Left lung (tissue), 10 donors: Measurements from ENCODE around the gene FLT3LG. TPM values are rescaled to one million over a fixed set of nuclear protein-coding genes. Genes with fewer than 3 reads are reported as not detected.

ENCODE experiments used
- ATAC-seq: fragments of 200-7000 bp; cut with Tn5 transposase; one replicate; pipeline ENCODE4 v1.9.1; 2020; ENCODE audit warnings: moderate library complexity
- DNase-seq, 4 donors: peaks; one replicate each; pipeline ENCODE4 v3.0.0-alpha.2; 2013 to 2020
- H3K27ac ChIP-seq, 2 donors: fragments of 200-600 bp; sonication (generic) in 1 of 2; one replicate each; pipeline versions ENCODE4 v1.5.0 to v1.8.0; 2020 to 2021
- H3K27me3 ChIP-seq, 2 donors: fragments of 200-600 bp; sonication (generic) in 1 of 2; one replicate each; pipeline versions ENCODE4 v1.5.0 to v1.8.0; 2020 to 2021
- H3K36me3 ChIP-seq, 2 donors: fragments of 200-600 bp; sonication (generic) in 1 of 2; one replicate each; pipeline versions ENCODE4 v1.5.0 to v1.8.0; 2020 to 2021
- H3K4me1 ChIP-seq, 2 donors: fragments of 200-600 bp; one replicate each; pipeline ENCODE4 v1.8.0; 2021
- H3K4me3 ChIP-seq, 2 donors: fragments of 200-600 bp; sonication (generic) in 1 of 2; one replicate each; pipeline versions ENCODE4 v1.5.0 to v1.8.0; 2020 to 2021; ENCODE audit warnings: mild to moderate bottlenecking in 1 of 2
- H3K9me3 ChIP-seq, 2 donors: fragments of 200-600 bp; sonication (generic) in 1 of 2; one replicate each; pipeline versions ENCODE4 v1.5.0 to v1.8.0; 2020 to 2021
- CTCF ChIP-seq, 2 donors: fragments of 200-600 bp; sonication (generic) in 1 of 2; IDR thresholded peaks; one replicate each; pipeline versions ENCODE4 v1.5.0 to v1.8.0; 2021; ENCODE audit warnings: antibody characterized with exemption in 2 of 2
- intact Hi-C, 2 donors: fragments of 100-400 bp; cut with DNase I; formaldehyde crosslinking; loops; one replicate each; pipeline versions ENCODE4 v1.11.2 to v1.14.2; 2022
- polyA plus RNA-seq, 6 donors: library from polyadenylated mRNA; unstranded; fragments of 120-200 nt; gene quantifications; one replicate each; pipeline ENCODE4 v1.2.1, GENCODE V29; 2013; ENCODE audit not compliant: insufficient read length in 6 of 6
- total RNA-seq, 2 donors: library from RNA; stranded (reverse); fragmentation: NEBNext Ultra II Directional; extraction: Animal tissue kit (Norgen Biotek cat#: 25700); gene quantifications; one replicate each; pipeline ENCODE4 v1.2.1, GENCODE V29; 2021
- donor health status: DM: no; HTN: yes; CAD: no.
- donor health status: DM: no; HTN: no; CAD: no.

The FLT3LG gene
- total and polyA plus RNA-seq, 8 donors = 6.7 to 10.1 (median 7.4) TPM

- Histone ChIP-seq H3K4me1 (peaks cover 19 to 40% of the 10 kb centered on the region in 2 donors), H3K36me3 (peaks cover 0 to 38% of the 10 kb centered on the region in 2 donors), H3K4me3 (no peak overlapping the region), H3K27me3 (no peaks in the 10 kb centered on the region), H3K9me3 (no peaks in the 10 kb centered on the region), H3K27ac (no peak overlapping the region)
- intact Hi-C loops = no loop called here
- ATAC-seq (no peak), DNase-seq (no peak)
- no peak for TF ChIP-seq CTCF (IDR thresholded peaks at IDR 0.05)
Observed at GRCh38 chr19:49486232-49486631, 12.2 kb downstream of the FLT3LG start.

GRCh38 chr19:49486710-49487276, 12.8 kb downstream of the FLT3LG start:
- peak overlapping the region in 1 of 2 donors; percentile 96 for H3K4me3 ChIP-seq
- intact Hi-C loops = no loop called here
- ATAC-seq = no peak
- H3K9me3 ChIP-seq = no peaks in the 10 kb centered on the region
- H3K36me3 ChIP-seq = peaks cover 0 to 44% of the 10 kb centered on the region in 2 donors
- no peaks in the 10 kb centered on the region for H3K27me3 ChIP-seq
- no peak for TF ChIP-seq CTCF (IDR thresholded peaks at IDR 0.05)
- peaks cover 19 to 40% of the 10 kb centered on the region in 2 donors for H3K4me1 ChIP-seq
- no peak for DNase-seq
- peak overlapping the region; percentile 71 to 93 for H3K27ac ChIP-seq

DNA sequence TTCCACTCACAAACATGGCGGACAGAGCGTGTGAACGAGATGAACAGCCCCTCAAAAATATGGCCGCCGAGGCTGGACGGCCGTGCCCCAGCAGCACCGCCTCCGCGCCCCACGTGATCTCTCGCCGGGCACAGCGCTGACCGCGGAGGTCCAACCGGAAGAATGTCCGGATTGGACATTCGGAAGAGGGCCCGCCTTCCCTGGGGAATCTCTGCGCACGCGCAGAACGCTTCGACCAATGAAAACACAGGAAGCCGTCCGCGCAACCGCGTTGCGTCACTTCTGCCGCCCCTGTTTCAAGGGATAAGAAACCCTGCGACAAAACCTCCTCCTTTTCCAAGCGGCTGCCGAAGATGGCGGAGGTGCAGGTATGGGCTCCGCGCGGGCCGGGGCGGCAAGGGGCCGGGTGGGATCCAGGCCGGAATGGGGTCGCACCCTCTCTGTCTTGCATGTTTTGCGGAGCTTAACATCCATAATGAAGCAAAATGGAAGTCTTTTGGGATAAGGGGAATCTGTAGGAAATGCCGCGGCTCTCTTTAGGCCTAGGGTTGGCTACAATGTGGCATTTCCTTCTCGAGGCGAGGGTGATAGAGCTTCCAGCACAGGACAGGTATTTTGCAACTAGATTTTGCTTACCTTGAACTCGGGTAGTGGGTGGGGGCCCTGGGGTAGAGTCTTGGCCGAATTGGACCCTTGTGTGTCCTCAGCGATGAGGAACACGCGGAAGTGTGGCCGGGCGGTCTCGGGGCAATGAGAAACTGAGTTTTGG, 13.4 kb downstream of the FLT3LG start, which contains the start of gene RPL13A:
TSS of gene RPL13A (plus strand) at position 332 of the 769 bp plus-strand sequence. CDS start at position 354, 22 bp downstream.
- TF ChIP-seq CTCF (IDR thresholded peaks at IDR 0.05) = no peak
- Histone ChIP-seq H3K9me3 (no peaks in the 10 kb centered on the region), H3K4me1 (peaks cover 19 to 40% of the 10 kb centered on the region in 2 donors), H3K27me3 (no peaks in the 10 kb centered on the region), H3K4me3 (peak within 1 kb of the TSS; percentile 93 to 96), H3K36me3 (peaks cover 0 to 49% of the 10 kb centered on the region in 2 donors), H3K27ac (peak within 1 kb of the TSS; percentile 79 to 93)
- intact Hi-C loops = no loop called here
- peak; percentile 97 for ATAC-seq
- peak; percentile 99 to 100 (median 100) for DNase-seq

- ATAC-seq (no peak), DNase-seq (no peak)
Observed at GRCh38 chr19:49488046-49488862, 14.2 kb downstream of the FLT3LG start.

More at GRCh38 chr19:49488046-49488862, 14.2 kb downstream of the FLT3LG start:
- TF ChIP-seq CTCF (IDR thresholded peaks at IDR 0.05) = no peak
- peak overlapping the region; percentile 93 to 96 for H3K4me3 ChIP-seq
- peaks cover 0 to 50% of the 10 kb centered on the region in 2 donors for H3K36me3 ChIP-seq
- peaks cover 19 to 40% of the 10 kb centered on the region in 2 donors for H3K4me1 ChIP-seq
- no peaks in the 10 kb centered on the region for H3K9me3 ChIP-seq
- H3K27ac ChIP-seq = peak overlapping the region; percentile 79 to 93
- no peaks in the 10 kb centered on the region for H3K27me3 ChIP-seq
- intact Hi-C loops = no loop called here
